H1 (cell line): ENCODE measurements around the gene PANX3.

Experiments used
- ATF3 ChIP-seq: IDR thresholded peaks from 2 replicates; pipeline ENCODE4 v1.6.1; 2011; ENCODE audit warnings: low read depth, mild to moderate bottlenecking, low read length; ENCODE audit not compliant: insufficient read depth
- CTCF ChIP-seq, 3 experiments: IDR thresholded peaks; 1 replicate in 2 of 3; 2 replicates in 1 of 3; pipeline versions ENCODE4 v1.5.1 to v1.6.1; 2011; ENCODE audit warnings: low read length in 3 of 3, mild to moderate bottlenecking in 3 of 3, inconsistent platforms in 2 of 3, low read depth in 1 of 3, moderate library complexity in 1 of 3; ENCODE audit not compliant: insufficient read depth in 1 of 3; ENCODE audit errors: control extremely low read depth in 1 of 3
- EP300 ChIP-seq, 2 experiments: IDR thresholded peaks; 1 replicate in 1 of 2; 2 replicates in 1 of 2; pipeline ENCODE4 v1.6.1; 2011 to 2012; ENCODE audit warnings: low read depth in 2 of 2, low read length in 2 of 2, mild to moderate bottlenecking in 2 of 2, borderline replicate concordance in 1 of 2, inconsistent platforms in 1 of 2, moderate library complexity in 1 of 2
- JUND ChIP-seq: IDR thresholded peaks from 2 replicates; pipeline ENCODE4 v1.6.1; 2011; ENCODE audit warnings: mild to moderate bottlenecking, improper control_type of control experiment, low read length
- MAX ChIP-seq: IDR thresholded peaks from 2 replicates; pipeline ENCODE4 v1.6.1; 2012; ENCODE audit warnings: inconsistent platforms
- POLR2A ChIP-seq, 2 experiments: IDR thresholded peaks; 1 replicate in 1 of 2; 2 replicates in 1 of 2; pipeline ENCODE4 v1.6.1; 2011; ENCODE audit warnings: low read depth in 2 of 2, low read length in 2 of 2, mild to moderate bottlenecking in 2 of 2; ENCODE audit errors: control extremely low read depth in 1 of 2
- POLR2AphosphoS5 ChIP-seq: IDR thresholded peaks from 2 replicates; pipeline ENCODE4 v1.6.1; 2011; ENCODE audit warnings: low read depth, low read length
- SAP30 ChIP-seq: fragments of 300-600 bp; sonication (generic); IDR thresholded peaks from 2 replicates; pipeline ENCODE4 v1.7.1; 2012; ENCODE audit warnings: low read length, moderate library complexity, mild to moderate bottlenecking, inconsistent platforms; ENCODE audit not compliant: insufficient read depth, insufficient replicate concordance
- TBP ChIP-seq: IDR thresholded peaks from 2 replicates; pipeline ENCODE4 v1.6.1; 2011; ENCODE audit warnings: low read depth, low read length, improper control_type of control experiment

- TF ChIP-seq ATF3 (no peak), CTCF (IDR thresholded peaks at IDR 0.05; ENCODE audit: control extremely low read depth in 1 of 3, insufficient read depth in 1 of 3, low read depth in 1 of 3, low read length in 3 of 3) (no peak), POLR2AphosphoS5 (no peak), EP300 (IDR thresholded peaks at IDR 0.05; ENCODE audit: borderline replicate concordance in 1 of 2, low read depth in 2 of 2, low read length in 2 of 2) (no peak), SAP30 (no peak), TBP (no peak), MAX (no peak), POLR2A (IDR thresholded peaks at IDR 0.05; ENCODE audit: control extremely low read depth in 1 of 2, low read depth in 2 of 2, low read length in 2 of 2) (no peak), JUND (no peak)
Observed at GRCh38 chr11:124595302-124595701, 15.9 kb upstream of the PANX3 start.
